H1 (cell line): ENCODE measurements around the gene ZFYVE1. TPM values are rescaled to one million over a fixed set of nuclear protein-coding genes. Genes with fewer than 3 reads are reported as not detected.

ENCODE experiments used
- CTCF ChIA-PET: fragments of 300-600 bp; sonication (Branson Sonifier 250); formaldehyde crosslinking; loops from one replicate; lab custom pipeline; 2021; ENCODE audit not compliant: partially characterized antibody; lab: Charles Lee
- POLR2A ChIA-PET: fragments of 300-600 bp; sonication (Branson Sonifier 250); formaldehyde crosslinking; loops from one replicate; lab custom pipeline; 2021; ENCODE audit warnings: inconsistent platforms; ENCODE audit not compliant: partially characterized antibody; lab: Charles Lee
- DNase-seq, 2 experiments: peaks; one replicate each; pipeline versions ENCODE4 v3.0.0 to v3.0.0-alpha.2; 2010 to 2022; ENCODE audit warnings: low spot score in 2 of 2, low read depth in 1 of 2, mixed read lengths in 1 of 2
- FAIRE-seq: peaks from 2 replicates; lab custom pipeline; 2011; peaks lifted over from hg19 to GRCh38; lab: Jason Lieb, UNC
- H2AFZ ChIP-seq: 2 replicates; pipeline ENCODE4 v1.8.1; 2012; ENCODE audit warnings: low read length, inconsistent platforms
- H2AK5ac ChIP-seq: 2 replicates; pipeline ENCODE4 v1.6.1; 2013; ENCODE audit warnings: low read depth, low read length
- H2BK120ac ChIP-seq: replicated peaks from 2 replicates; pipeline ENCODE3; 2013; ENCODE audit warnings: low read depth, low read length, inconsistent platforms
- H2BK12ac ChIP-seq: 2 replicates; pipeline ENCODE4 v1.6.1; 2013; ENCODE audit warnings: low read depth, low read length
- H2BK15ac ChIP-seq: 2 replicates; pipeline ENCODE4 v1.6.1; 2013; ENCODE audit warnings: low read length
- H2BK20ac ChIP-seq: 2 replicates; pipeline ENCODE4 v1.6.1; 2013; ENCODE audit warnings: low read length
- H2BK5ac ChIP-seq: 2 replicates; pipeline ENCODE4 v1.6.1; 2013; ENCODE audit warnings: low read depth, low read length
- H3K14ac ChIP-seq: 2 replicates; pipeline ENCODE4 v1.6.1; 2013; ENCODE audit warnings: inconsistent platforms; ENCODE audit not compliant: insufficient read length
- H3K18ac ChIP-seq: 2 replicates; pipeline ENCODE4 v1.6.1; 2013; ENCODE audit warnings: low read length; ENCODE audit errors: extremely low read depth
- H3K23ac ChIP-seq: 2 replicates; pipeline ENCODE4 v1.6.1; 2013; ENCODE audit warnings: inconsistent platforms; ENCODE audit not compliant: insufficient read length
- H3K23me2 ChIP-seq: 2 replicates; pipeline ENCODE4 v1.6.1; 2013; ENCODE audit warnings: low read depth, low read length
- H3K27ac ChIP-seq: 2 replicates; pipeline ENCODE4 v1.6.1; 2011; ENCODE audit warnings: low read depth, low read length, inconsistent platforms
- H3K27me3 ChIP-seq, 4 experiments: replicated peaks in 1 of 4; 1 replicate in 1 of 4; 2 replicates in 3 of 4; pipeline versions ENCODE4 v1.6.1 to v1.8.1; 2011 to 2013; ENCODE audit warnings: low read length in 3 of 4, mild to moderate bottlenecking in 3 of 4, inconsistent platforms in 2 of 4, mixed read lengths in 2 of 4, moderate library complexity in 1 of 4; ENCODE audit not compliant: control insufficient read depth in 3 of 4, insufficient read depth in 3 of 4; ENCODE audit errors: extremely low read depth in 1 of 4
- H3K36me3 ChIP-seq, 4 experiments: 2 replicates each; pipeline versions ENCODE4 v1.6.1 to v1.8.1; 2011 to 2013; ENCODE audit warnings: mild to moderate bottlenecking in 4 of 4, low read length in 3 of 4, moderate library complexity in 2 of 4, control low read depth in 1 of 4, inconsistent platforms in 1 of 4; ENCODE audit not compliant: insufficient read depth in 4 of 4, control insufficient read depth in 2 of 4
- H3K4ac ChIP-seq: replicated peaks from 2 replicates; pipeline ENCODE3; 2013; ENCODE audit warnings: low read length, low read depth, mixed read lengths, inconsistent platforms; ENCODE audit not compliant: insufficient read length
- H3K4me1 ChIP-seq, 4 experiments: replicated peaks in 1 of 4; 1 replicate in 1 of 4; 2 replicates in 3 of 4; pipeline versions ENCODE4 v1.6.1 to v1.8.1; 2011 to 2013; ENCODE audit warnings: low read length in 3 of 4, inconsistent platforms in 2 of 4, mixed read lengths in 1 of 4; ENCODE audit not compliant: insufficient read depth in 4 of 4, control insufficient read depth in 3 of 4
- H3K4me2 ChIP-seq, 2 experiments: 2 replicates each; pipeline versions ENCODE4 v1.6.1 to v1.8.1; 2011 to 2013; ENCODE audit warnings: low read depth in 2 of 2, low read length in 2 of 2, control low read depth in 1 of 2, inconsistent platforms in 1 of 2, mild to moderate bottlenecking in 1 of 2; ENCODE audit not compliant: insufficient read depth in 1 of 2
- H3K4me3 ChIP-seq, 4 experiments: fragments of 200-600, 300-600 bp in 1 of 4; sonication (generic), shearing (Covaris generic), sonication (Bioruptor Twin) in 1 of 4; 2 replicates each; pipeline versions ENCODE4 v1.5.1 to v1.8.1; 2011 to 2016; ENCODE audit warnings: low read length in 4 of 4, low read depth in 3 of 4, control low read depth in 2 of 4, inconsistent platforms in 2 of 4, mild to moderate bottlenecking in 2 of 4, mixed read lengths in 1 of 4, moderate library complexity in 1 of 4; ENCODE audit not compliant: insufficient read depth in 2 of 4; ENCODE audit errors: extremely low read depth in 1 of 4
- H3K56ac ChIP-seq: replicated peaks from 2 replicates; pipeline ENCODE3; 2013; ENCODE audit warnings: low read depth, mild to moderate bottlenecking, mixed read lengths, low read length, inconsistent platforms; ENCODE audit not compliant: insufficient read length
- H3K79me1 ChIP-seq: 2 replicates; pipeline ENCODE4 v1.6.1; 2013; ENCODE audit warnings: low read depth, low read length, control low read depth
- H3K79me2 ChIP-seq, 2 experiments: 2 replicates each; pipeline versions ENCODE4 v1.6.1 to v1.8.1; 2012 to 2013; ENCODE audit warnings: low read length in 2 of 2, mild to moderate bottlenecking in 2 of 2, inconsistent platforms in 1 of 2; ENCODE audit not compliant: insufficient read depth in 2 of 2, control insufficient read depth in 1 of 2
- H3K9ac ChIP-seq, 4 experiments: replicated peaks in 1 of 4; 1 replicate in 1 of 4; 2 replicates in 3 of 4; pipeline versions ENCODE4 v1.6.1 to v1.8.1; 2011 to 2013; ENCODE audit warnings: low read depth in 3 of 4, low read length in 3 of 4, control low read depth in 2 of 4, mild to moderate bottlenecking in 2 of 4, moderate library complexity in 2 of 4, inconsistent platforms in 1 of 4; ENCODE audit errors: extremely low read depth in 1 of 4
- H3K9me3 ChIP-seq, 2 experiments: 2 replicates each; pipeline versions ENCODE4 v1.6.1 to v1.8.1; 2012 to 2013; ENCODE audit warnings: mild to moderate bottlenecking in 2 of 2, moderate library complexity in 2 of 2, control low read depth in 1 of 2, inconsistent platforms in 1 of 2, low read depth in 1 of 2, low read length in 1 of 2, mixed read lengths in 1 of 2; ENCODE audit not compliant: insufficient read depth in 2 of 2
- H4K20me1 ChIP-seq, 2 experiments: replicated peaks in 1 of 2; 2 replicates each; pipeline versions ENCODE3 to v1.8.1; 2011 to 2013; ENCODE audit warnings: inconsistent platforms in 2 of 2, low read length in 2 of 2, mild to moderate bottlenecking in 1 of 2; ENCODE audit not compliant: insufficient read depth in 2 of 2, control insufficient read depth in 1 of 2
- H4K5ac ChIP-seq: 2 replicates; pipeline ENCODE4 v1.6.1; 2013; ENCODE audit warnings: low read length, low read depth, mixed read lengths, inconsistent platforms; ENCODE audit not compliant: insufficient read length
- H4K8ac ChIP-seq: 2 replicates; pipeline ENCODE4 v1.8.0; 2013; ENCODE audit warnings: mild to moderate bottlenecking, moderate library complexity, low read length, inconsistent platforms; ENCODE audit not compliant: insufficient read depth; ENCODE audit errors: extremely low read depth
- H4K91ac ChIP-seq: replicated peaks from 2 replicates; pipeline ENCODE3; 2013; ENCODE audit warnings: low read length, mixed read lengths, inconsistent platforms; ENCODE audit not compliant: insufficient read length
- CBX5 ChIP-seq: fragments of 300-800, 300-1000 bp; sonication (generic); IDR thresholded peaks from 2 replicates; pipeline ENCODE4 v1.7.1; 2016; ENCODE audit warnings: antibody characterized with exemption, low read length, low read depth
- CBX8 ChIP-seq: fragments of 300-800, 300-1000 bp; sonication (generic); IDR thresholded peaks from 2 replicates; pipeline ENCODE4 v1.7.1; 2016; ENCODE audit warnings: low read depth, low read length, borderline replicate concordance
- CREB1 ChIP-seq: IDR thresholded peaks from 2 replicates; pipeline ENCODE4 v1.6.1; 2012; ENCODE audit warnings: inconsistent platforms
- EP300 ChIP-seq, 2 experiments: IDR thresholded peaks; 1 replicate in 1 of 2; 2 replicates in 1 of 2; pipeline ENCODE4 v1.6.1; 2011 to 2012; ENCODE audit warnings: low read depth in 2 of 2, low read length in 2 of 2, mild to moderate bottlenecking in 2 of 2, borderline replicate concordance in 1 of 2, inconsistent platforms in 1 of 2, moderate library complexity in 1 of 2
- GTF2F1 ChIP-seq: IDR thresholded peaks from 2 replicates; pipeline ENCODE4 v1.6.1; 2012; ENCODE audit warnings: low read depth, low read length, improper control_type of control experiment, borderline replicate concordance
- HDAC6 ChIP-seq: IDR thresholded peaks from one replicate; pipeline ENCODE4 v1.7.1; 2012; ENCODE audit warnings: low read depth, mild to moderate bottlenecking, inconsistent platforms, low read length, moderate library complexity
- JUN ChIP-seq: IDR thresholded peaks from 2 replicates; pipeline ENCODE4 v1.6.1; 2011; ENCODE audit warnings: low read depth, mild to moderate bottlenecking, improper control_type of control experiment, low read length
- RFX5 ChIP-seq: IDR thresholded peaks from 2 replicates; pipeline ENCODE4 v1.6.1; 2011; ENCODE audit warnings: low read depth, low read length, improper control_type of control experiment, borderline replicate concordance
- SIRT6 ChIP-seq: IDR thresholded peaks from one replicate; pipeline ENCODE4 v1.7.1; 2012; ENCODE audit warnings: low read length, inconsistent platforms
- TCF12 ChIP-seq: IDR thresholded peaks from 2 replicates; pipeline ENCODE4 v1.6.1; 2011; ENCODE audit warnings: low read depth, mild to moderate bottlenecking, low read length
- WGBS, 2 experiments: shearing (Covaris generic) in 1 of 2; methylation state at CpG; one replicate each; pipeline versions ENCODE4 v1.1.6 to v1.1.7; 2013 to 2015; ENCODE audit warnings: low lambda C conversion rate in 2 of 2, mixed read lengths in 2 of 2, inconsistent platforms in 1 of 2, low coverage in 1 of 2, missing lambda C conversion rate in 1 of 2; ENCODE audit not compliant: insufficient replicate concordance in 2 of 2, insufficient coverage in 1 of 2, insufficient read length in 1 of 2; ENCODE audit errors: extremely low coverage in 1 of 2, missing lambda C conversion rate in 1 of 2; 5-methylcytosine and 5-hydroxymethylcytosine counted together
- polyA plus RNA-seq, 7 experiments: library from polyadenylated mRNA; depleted of rRNA in 3 of 7; stranded (reverse) in 5 of 7; unstranded in 2 of 7; fragments of >200 nt in 5 of 7; fragments of 200-250 nt in 2 of 7; gene quantifications; 1 replicate in 5 of 7; 2 replicates in 1 of 7; 4 replicates in 1 of 7; pipeline versions ENCODE4 v1.2.1 to v1.2.3, GENCODE V29; 2011 to 2013; ENCODE audit warnings: missing spikeins in 2 of 7, mixed read lengths in 2 of 7
- total RNA-seq: library from RNA; stranded (reverse); fragmentation: NEBNext Ultra II Directional; extraction: Animal tissue kit (Norgen Biotek cat#: 25700); gene quantifications from 2 replicates; pipeline ENCODE4 v1.2.1, GENCODE V29; 2021
- TF ChIP-seq, protein P1 (sequence below): IDR thresholded peaks from 2 replicates; pipeline ENCODE4 v1.6.1; 2011; ENCODE audit warnings: low read length, improper control_type of control experiment

ZFYVE1 gene
- total and polyA plus RNA-seq, 2 of the 8 experiments (the other 6 are each of a cell fraction or from before 2014, with no cell fraction given): 9.8 to 12.5 TPM

DNA sequence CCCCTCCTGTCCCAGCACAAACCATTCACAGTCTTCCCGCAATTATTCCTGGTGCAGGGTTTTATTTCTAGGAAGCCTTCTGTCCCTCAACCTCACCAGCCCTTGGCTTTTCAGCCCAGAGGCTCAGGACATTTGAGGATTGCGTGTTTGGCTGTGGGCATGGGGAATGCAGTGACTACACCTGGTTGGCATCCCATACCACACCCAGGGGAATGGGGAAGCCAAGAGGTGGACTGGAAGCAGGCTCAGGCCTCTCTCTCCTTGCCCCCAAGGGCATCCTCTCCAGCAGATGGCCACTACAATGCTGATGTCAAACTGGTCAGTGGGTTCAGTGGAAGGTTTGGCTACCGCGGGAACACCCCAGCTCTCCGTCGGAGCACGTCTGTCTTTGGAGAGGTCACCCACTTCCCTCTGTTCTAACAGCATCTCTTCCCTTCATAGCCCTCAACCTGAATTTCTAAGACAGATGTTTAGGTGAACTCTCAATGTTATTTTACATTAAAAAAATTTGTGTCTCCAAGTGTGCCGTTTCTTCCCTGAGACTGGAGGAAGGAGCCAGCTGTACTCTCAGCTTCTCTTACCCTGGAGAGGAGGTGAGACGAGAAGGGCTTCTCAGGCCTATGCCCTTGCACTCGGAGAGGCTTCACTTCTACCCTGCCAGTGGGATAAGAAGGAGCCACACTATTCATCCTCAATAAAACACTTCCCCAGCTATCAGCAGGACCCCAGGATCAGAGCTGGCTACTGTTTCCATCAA, 65.1 kb downstream of the ZFYVE1 start:
- ChIA-PET CTCF (interaction anchor here (0.6 to 4.8 kb wide), 5 partner anchors 13 to 448 kb away, joined by 3 to 25 read pairs (median 6); no protein-coding TSS in a partner anchor), POLR2A (interaction anchor here (0.8 to 1.4 kb wide), 6 partner anchors 10 to 97 kb away, joined by 3 read pairs; partner anchors contain the start of genes RBM25 and ZFYVE1)
- H4K91ac ChIP-seq: no peak overlapping the region
- H3K9me3 ChIP-seq: no peaks in the 10 kb centered on the region
- 79% methylated on average over 10 of the region's 10 CpGs; no CpG with 5 or more reads in 1 of the 2 experiments for WGBS, 2 experiments
- H2BK120ac ChIP-seq: no peak overlapping the region
- no peak overlapping the region for H3K56ac ChIP-seq
- no peak overlapping the region for H3K14ac ChIP-seq
- no peak overlapping the region for H3K18ac ChIP-seq
- no peak overlapping the region for H2BK5ac ChIP-seq
- H3K27ac ChIP-seq: no peak overlapping the region
- H3K79me2 ChIP-seq: no peaks in the 10 kb centered on the region
- H3K4me3 ChIP-seq: no peak overlapping the region
- H3K36me3 ChIP-seq: peaks cover 2 to 13% (median 6%) of the 10 kb centered on the region in 4 experiments; a peak in 4 of 8 replicates
- no peak for FAIRE-seq
- no peak overlapping the region for H4K8ac ChIP-seq
- H3K4me2 ChIP-seq: no peak overlapping the region
- H4K20me1 ChIP-seq: no peaks in the 10 kb centered on the region
- no peak overlapping the region for H2BK12ac ChIP-seq
- no peak overlapping the region for H2BK15ac ChIP-seq
- no peak overlapping the region for H2BK20ac ChIP-seq
- H3K4me1 ChIP-seq: no peaks in the 10 kb centered on the region
- H2AFZ ChIP-seq: no peak overlapping the region
- H3K27me3 ChIP-seq: no peaks in the 10 kb centered on the region
- no peak for DNase-seq
- no peak overlapping the region for H3K23ac ChIP-seq
- H3K9ac ChIP-seq: no peak overlapping the region
- H4K5ac ChIP-seq: no peak overlapping the region
- no peak overlapping the region for H2AK5ac ChIP-seq
- H3K79me1 ChIP-seq: no peaks in the 10 kb centered on the region
- H3K4ac ChIP-seq: no peak overlapping the region
- H3K23me2 ChIP-seq: no peaks in the 10 kb centered on the region
- no peak for TF ChIP-seq TCF12
- no peak for TF ChIP-seq CREB1
- TF ChIP-seq CBX5: no peak
- TF ChIP-seq EP300 (IDR thresholded peaks at IDR 0.05; ENCODE audit: borderline replicate concordance in 1 of 2, low read depth in 2 of 2, low read length in 2 of 2): no peak
- no peak for TF ChIP-seq CBX8
- TF ChIP-seq RFX5: no peak
- no peak for TF ChIP-seq HDAC6
- no peak for TF ChIP-seq GTF2F1
- TF ChIP-seq, protein P1, sequence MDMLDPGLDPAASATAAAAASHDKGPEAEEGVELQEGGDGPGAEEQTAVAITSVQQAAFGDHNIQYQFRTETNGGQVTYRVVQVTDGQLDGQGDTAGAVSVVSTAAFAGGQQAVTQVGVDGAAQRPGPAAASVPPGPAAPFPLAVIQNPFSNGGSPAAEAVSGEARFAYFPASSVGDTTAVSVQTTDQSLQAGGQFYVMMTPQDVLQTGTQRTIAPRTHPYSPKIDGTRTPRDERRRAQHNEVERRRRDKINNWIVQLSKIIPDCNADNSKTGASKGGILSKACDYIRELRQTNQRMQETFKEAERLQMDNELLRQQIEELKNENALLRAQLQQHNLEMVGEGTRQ: no peak
- TF ChIP-seq JUN: no peak
- no peak for TF ChIP-seq SIRT6
